ENCODE data around the gene TRAK1. TPM values are rescaled to one million over a fixed set of nuclear protein-coding genes. Genes with fewer than 3 reads are reported as not detected.

The TRAK1 gene
- 38.3 and 52.9 TPM in 2 replicates for total RNA-seq

GRCh38 chr3:42090973-42091731 lies at the start of gene TRAK1:
TSS of gene TRAK1 (plus strand) at chr3:42091357. CDS start at chr3:42091470, 113 bp downstream.

GRCh38 chr3:42266085-42266484 lies 174.9 kb downstream of the TRAK1 start, which contains the start of gene CCK:
TSS of gene CCK (minus strand) at chr3:42266185. CDS start at chr3:42263630, 2,555 bp downstream.

Other genes with a start within 250 kb of the TRAK1 start
- gene ULK4, start 129.3 kb upstream of the TRAK1 start, total RNA-seq: 4.1 and 6.4 TPM in 2 replicates
- 0.21 and 0.96 TPM in 2 replicates for gene CCK, start 174.8 kb downstream of the TRAK1 start, total RNA-seq

Measured in tracheal epithelial cell (primary cell).